Erythroblast (primary cell): ENCODE measurements around the gene NRK.
"Not testable (repeated sequence)": the region's sequence is repeated elsewhere in the genome, so short reads cannot be mapped to it uniquely, and the experiment has no call there.

Experiments
- DNase-seq, 2 experiments: peaks; one replicate each; lab custom pipeline; 2025; lab: John Stamatoyannopoulos, UW
- GATA1 ChIP-seq: IDR thresholded peaks from 2 replicates; pipeline ENCODE4 v1.6.1; 2011; ENCODE audit warnings: low read depth, mild to moderate bottlenecking, control low read depth, low read length, moderate library complexity
- POLR2A ChIP-seq: IDR thresholded peaks from 2 replicates; pipeline ENCODE4 v1.6.1; 2011; ENCODE audit warnings: mild to moderate bottlenecking, low read length

NRK gene

DNA sequence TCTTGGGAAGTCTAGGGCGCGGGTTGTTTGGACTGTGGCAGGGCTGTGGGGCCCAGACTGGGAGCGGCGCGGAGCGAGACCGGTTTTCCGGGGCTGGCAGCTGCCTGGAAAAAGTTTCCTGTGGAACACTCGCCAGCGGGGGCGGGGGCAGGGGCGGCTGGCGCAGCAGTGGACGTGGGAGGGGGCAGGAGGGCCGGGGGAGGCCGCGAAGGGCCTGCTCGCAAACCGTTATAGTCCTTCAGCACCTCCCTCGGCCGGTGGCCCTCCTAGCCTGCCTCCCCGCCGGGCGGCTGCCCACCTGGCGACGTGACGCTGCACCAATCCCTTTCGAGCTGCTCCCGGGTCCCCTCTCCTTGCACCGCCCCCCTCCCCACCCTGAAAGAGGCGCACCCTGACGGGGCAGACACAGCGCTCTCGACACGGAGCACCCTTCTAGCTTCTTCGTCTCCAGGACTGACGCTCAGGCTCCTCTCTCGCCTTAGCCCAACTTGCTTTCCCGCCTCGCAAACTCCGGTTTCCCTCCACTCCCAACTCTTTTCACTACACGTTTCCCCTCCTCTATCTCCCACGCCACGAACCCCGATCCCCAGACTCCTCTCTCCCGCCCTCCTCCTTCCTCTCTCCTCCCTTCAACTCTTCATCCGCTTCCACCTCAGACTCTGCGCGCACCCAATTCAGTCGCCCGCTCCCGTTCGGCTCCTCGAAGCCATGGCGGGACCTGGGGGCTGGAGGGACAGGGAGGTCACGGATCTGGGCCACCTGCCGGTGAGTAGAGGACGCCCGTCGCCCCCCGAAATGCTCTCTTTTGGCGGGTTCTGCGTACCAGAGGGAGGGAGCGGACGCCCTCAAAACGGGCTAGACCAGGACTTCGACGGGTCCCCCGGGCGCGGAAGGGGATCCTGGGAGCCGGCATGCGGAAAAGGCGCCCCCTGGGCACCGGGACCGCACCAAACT is at the start of gene NRK:
TSS of gene NRK (plus strand) at position 402 of the 954 bp plus-strand sequence. CDS start at position 709, 307 bp downstream.
- DNase-seq = no peak
- no peak for TF ChIP-seq POLR2A
- no peak for TF ChIP-seq GATA1

GRCh38 chrX:105773801-105774200 is 48.5 kb upstream of the NRK start:
- no peak for DNase-seq

GRCh38 chrX:105775679-105776078 is 46.7 kb upstream of the NRK start:
- TF ChIP-seq GATA1 (no peak), POLR2A (no peak)
- DNase-seq = no peak

More at GRCh38 chrX:105773801-105774200, 48.5 kb upstream of the NRK start:
- TF ChIP-seq GATA1 = no peak
- TF ChIP-seq POLR2A = no peak

DNA sequence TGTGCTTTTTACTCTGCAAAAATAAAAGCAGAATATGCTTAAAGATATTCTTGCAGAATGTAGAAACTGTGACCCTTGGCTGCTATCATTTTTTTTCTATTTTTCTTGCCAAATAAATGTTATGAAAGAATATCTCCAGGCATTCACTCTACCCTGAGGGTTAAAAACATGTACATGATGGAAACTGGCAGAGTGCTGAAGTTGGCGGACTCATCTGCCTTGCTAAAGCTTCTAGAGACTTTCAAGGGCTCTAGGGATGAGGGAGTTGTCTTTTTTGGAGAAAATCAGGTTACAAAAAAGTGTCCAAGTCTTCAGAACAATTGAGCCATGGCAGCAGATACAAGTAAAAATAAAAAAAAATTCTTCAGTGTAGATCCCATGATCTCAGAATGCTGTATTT is 40.5 kb upstream of the NRK start:
- TF ChIP-seq POLR2A (no peak), GATA1 (no peak)
- no peak for DNase-seq

GRCh38 chrX:105796877-105797276 is 25.5 kb upstream of the NRK start:
- DNase-seq = not testable (repeated sequence)

DNA sequence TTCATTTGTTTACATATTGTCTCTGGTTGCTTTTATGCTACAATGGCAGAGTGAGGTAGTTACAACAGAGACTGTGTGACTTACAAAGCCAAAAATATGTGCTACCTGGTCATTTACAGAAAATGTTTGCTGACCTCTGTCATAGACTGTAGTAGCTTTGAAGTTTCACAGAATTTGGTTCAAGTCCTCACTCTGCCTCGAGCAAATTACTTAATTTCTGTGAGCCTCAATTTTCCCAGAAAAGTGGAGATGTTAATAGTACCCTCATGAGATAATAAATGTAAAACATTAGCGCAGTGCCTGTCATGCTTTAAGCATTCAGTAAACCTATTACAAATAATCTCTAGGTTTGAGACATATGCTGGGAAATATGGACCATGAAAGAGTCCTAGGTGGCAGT is 18.4 kb upstream of the NRK start:
- no peak for TF ChIP-seq POLR2A
- no peak for TF ChIP-seq GATA1

DNA sequence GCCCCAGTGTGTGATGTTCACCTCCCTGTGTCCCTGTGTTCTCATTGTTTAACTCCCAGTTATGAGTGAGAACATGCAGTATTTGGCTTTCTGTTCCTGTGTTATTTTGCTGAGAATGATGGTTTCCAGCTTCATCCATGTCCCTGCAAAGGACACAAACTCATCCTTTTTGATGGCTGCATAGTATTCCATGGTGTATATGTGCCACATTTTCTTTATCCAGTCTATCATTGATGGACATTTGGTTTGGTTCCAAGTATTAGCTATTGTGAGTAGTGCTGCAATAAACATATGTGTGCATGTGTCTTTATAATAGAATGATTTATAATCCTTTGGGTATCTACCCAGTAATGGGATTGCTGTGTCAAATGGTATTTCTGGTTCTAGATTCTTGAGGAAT is 16.7 kb upstream of the NRK start:
- DNase-seq = not testable (repeated sequence)

More for the DNA sequence above, 18.4 kb upstream of the NRK start:
- DNase-seq = no peak

DNA sequence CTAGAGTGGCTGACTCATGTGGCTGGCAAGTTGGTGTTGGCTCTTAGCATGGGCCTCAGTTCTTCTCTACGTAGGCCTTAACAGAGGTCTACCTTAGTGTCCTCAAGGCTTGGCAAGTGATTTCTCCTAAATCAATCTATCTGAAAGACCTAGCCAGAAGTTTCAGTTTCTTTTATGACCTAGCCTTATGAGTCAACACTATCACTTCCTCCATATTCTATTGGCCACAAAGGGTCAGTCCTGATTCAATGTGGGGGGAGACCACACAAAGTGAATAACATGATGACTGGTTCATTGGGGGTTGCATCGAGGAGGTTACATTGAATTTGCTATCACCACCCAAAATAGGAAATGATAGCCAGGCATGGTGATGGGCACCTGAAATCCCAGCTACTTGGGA is 5.8 kb upstream of the NRK start:
- no peak for DNase-seq
- TF ChIP-seq POLR2A (no peak), GATA1 (no peak)

- DNase-seq = no peak
- TF ChIP-seq GATA1 (no peak), POLR2A (no peak)
Observed at GRCh38 chrX:105820247-105820646, 2.1 kb upstream of the NRK start.

- TF ChIP-seq POLR2A (no peak), GATA1 (no peak)
- no peak for DNase-seq
Observed at GRCh38 chrX:105821471-105822121, 743 bp upstream of the NRK start.

DNA sequence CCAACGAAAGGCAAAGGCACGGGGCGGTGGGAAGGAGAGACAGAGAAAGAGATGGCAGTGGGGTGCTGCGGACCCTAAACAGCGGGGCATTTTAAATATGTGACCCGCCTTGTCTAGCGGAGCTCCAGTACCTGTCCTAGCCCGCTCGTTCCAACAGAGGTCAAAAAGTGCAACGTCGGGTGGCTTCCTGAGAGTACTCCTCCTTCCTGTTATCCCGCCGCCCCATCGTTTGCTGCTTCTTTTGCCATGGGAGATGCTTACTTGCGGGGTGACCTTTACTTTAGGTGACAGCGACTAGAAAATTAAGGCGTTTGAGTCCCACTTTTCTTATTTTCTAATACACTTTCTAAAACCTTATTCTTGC is 735 bp downstream of the NRK start:
- DNase-seq = no peak
- TF ChIP-seq POLR2A = no peak
- TF ChIP-seq GATA1 = no peak

- no peak for DNase-seq
Observed at GRCh38 chrX:105829011-105829410, 6.7 kb downstream of the NRK start.

DNA sequence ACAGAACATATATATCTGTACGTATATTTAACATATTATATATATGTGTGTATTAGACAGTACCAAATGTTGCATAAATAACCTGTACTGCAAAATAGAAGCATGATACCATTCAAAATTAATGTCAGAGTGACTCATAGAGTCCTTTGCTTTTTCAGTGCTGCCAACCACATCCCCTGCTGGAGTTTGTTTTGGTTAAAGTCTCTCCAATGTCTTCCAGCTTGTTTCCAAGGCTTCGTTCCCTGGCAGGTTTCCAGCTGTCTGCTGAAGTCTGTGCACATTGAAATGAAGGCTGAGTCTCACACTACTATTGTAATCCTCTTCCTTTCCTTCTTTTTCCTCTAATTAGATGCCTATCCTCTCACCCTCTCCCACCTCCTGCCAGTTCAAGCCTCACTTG is 14.9 kb downstream of the NRK start:
- TF ChIP-seq GATA1 = no peak
- TF ChIP-seq POLR2A = no peak
- no peak for DNase-seq

More at GRCh38 chrX:105829011-105829410, 6.7 kb downstream of the NRK start:
- no peak for TF ChIP-seq POLR2A
- no peak for TF ChIP-seq GATA1

DNA sequence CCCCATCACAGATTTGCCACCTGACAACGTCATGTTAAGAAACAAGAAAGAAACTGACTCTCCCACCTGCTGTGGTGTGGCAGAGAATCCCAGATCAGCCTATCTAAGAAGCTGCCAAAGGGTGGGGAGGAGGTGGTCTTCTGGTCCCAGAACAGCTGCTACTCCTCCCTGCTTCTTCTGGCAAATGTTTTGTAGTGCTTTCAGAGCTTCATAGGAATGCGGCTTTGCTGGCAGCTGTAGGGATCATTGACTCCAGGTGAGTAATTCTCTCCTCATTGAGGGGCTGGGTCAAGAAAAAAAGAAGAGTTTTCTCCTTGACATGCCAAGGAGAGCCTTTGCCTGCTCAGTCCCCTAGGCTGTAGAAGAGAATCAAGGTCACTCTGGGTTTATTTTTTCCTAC is 23.3 kb downstream of the NRK start:
- TF ChIP-seq POLR2A = no peak
- TF ChIP-seq GATA1 = no peak

DNA sequence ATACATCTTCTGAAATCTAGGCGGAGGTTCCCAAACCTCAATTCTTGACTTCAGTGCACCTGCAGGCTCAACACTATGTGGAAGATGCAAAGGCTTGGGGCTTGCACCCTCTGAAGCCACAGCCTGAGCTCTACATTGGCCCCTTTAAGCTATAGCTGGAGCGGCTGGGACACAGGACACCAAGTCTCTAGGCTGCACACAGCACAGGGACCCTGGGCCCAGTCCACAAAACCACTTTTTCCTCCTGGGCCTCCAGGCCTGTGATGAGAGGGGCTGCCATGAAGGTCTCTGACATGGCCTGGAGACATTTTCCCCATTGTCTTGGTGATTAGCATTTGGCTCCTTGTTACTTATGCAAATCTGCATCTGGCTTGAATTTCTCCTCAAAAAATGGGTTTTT is 27.8 kb downstream of the NRK start:
- DNase-seq = not testable (repeated sequence)

More for the DNA sequence above, 23.3 kb downstream of the NRK start:
- no peak for DNase-seq
